Sigmoid colon (tissue), 7 donors: ENCODE data around the gene FADS1. TPM values are rescaled to one million over a fixed set of nuclear protein-coding genes. Genes with fewer than 3 reads are reported as not detected.

Experiments
- DNase-seq: peaks from one replicate; pipeline ENCODE4 v3.0.0-alpha.2; 2019
- H3K27ac ChIP-seq, 4 donors: fragments of 200-600 bp; sonication (generic); one replicate each; pipeline ENCODE4 v1.5.1; 2016 to 2019; ENCODE audit warnings: mild to moderate bottlenecking in 1 of 4
- H3K27me3 ChIP-seq, 3 donors: fragments of 200-600 bp; sonication (generic); one replicate each; pipeline ENCODE4 v1.5.1; 2019; ENCODE audit warnings: mild to moderate bottlenecking in 1 of 3
- H3K36me3 ChIP-seq, 4 donors: fragments of 200-600 bp; sonication (generic); one replicate each; pipeline ENCODE4 v1.5.1; 2016 to 2019
- H3K4me1 ChIP-seq, 4 donors: fragments of 200-600 bp; sonication (generic); one replicate each; pipeline ENCODE4 v1.5.1; 2017 to 2019
- H3K4me3 ChIP-seq, 4 donors: fragments of 200-600 bp; sonication (generic); one replicate each; pipeline ENCODE4 v1.5.1; 2017 to 2019; ENCODE audit warnings: mild to moderate bottlenecking in 2 of 4, moderate library complexity in 1 of 4
- H3K9me3 ChIP-seq, 4 donors: fragments of 200-600 bp in 3 of 4; sonication (generic) in 3 of 4; one replicate each; pipeline versions ENCODE4 v1.5.1 to v1.6.1; 2013 to 2019
- EP300 ChIP-seq, 4 donors: sonication (generic); formaldehyde crosslinking; IDR thresholded peaks; one replicate each; pipeline ENCODE4 v1.6.1; 2017; ENCODE audit warnings: antibody characterized with exemption in 4 of 4
- POLR2A ChIP-seq, 2 donors: fragments of 450-650 bp; IDR thresholded peaks; one replicate each; pipeline ENCODE4 v1.6.1; 2016; ENCODE audit warnings: antibody characterized with exemption in 2 of 2, mild to moderate bottlenecking in 2 of 2, moderate library complexity in 2 of 2
- POLR2AphosphoS5 ChIP-seq, 4 donors: sonication (generic); formaldehyde crosslinking; IDR thresholded peaks; one replicate each; pipeline ENCODE4 v1.6.1; 2017; ENCODE audit warnings: antibody characterized with exemption in 4 of 4
- WGBS, 2 donors: extraction: QIAGEN DNeasy Blood & Tissue Kit; methylation state at CpG; one replicate each; pipeline ENCODE4 v1.1.7; 2013; 5-methylcytosine and 5-hydroxymethylcytosine counted together
- intact Hi-C: fragments of 100-400 bp; cut with DNase I; formaldehyde crosslinking; loops from one replicate; pipeline ENCODE4 v1.15.1; 2023
- polyA plus RNA-seq, 3 donors: library from polyadenylated mRNA; stranded (reverse); fragments of 200-250 nt; gene quantifications; one replicate each; pipeline ENCODE4 v1.2.3, GENCODE V29; 2013
- total RNA-seq, 4 donors: library from RNA; depleted of rRNA; stranded (reverse); fragments of >200 nt; gene quantifications; one replicate each; pipeline ENCODE4 v1.1.0, GENCODE V29; 2016
- TF ChIP-seq, protein P1 (sequence below), 4 experiments: fragments of 450-650 bp in 3 of 4; fragments of 200-600 bp in 1 of 4; IDR thresholded peaks; one replicate each; pipeline ENCODE4 v1.5.1; 2016 to 2019; ENCODE audit warnings: antibody characterized with exemption in 4 of 4, mild to moderate bottlenecking in 3 of 4, moderate library complexity in 2 of 4
- donor health status: healthy with polysubstance abuse.
- donor health status: Bipolar disorder and iron deficiency.
- donor health status: healthy.

Gene FADS1
- total and polyA plus RNA-seq, 7 donors: 1.2 to 17.7 (median 12.6) TPM

GRCh38 chr11:61862714-61863547 is 46.1 kb upstream of the FADS1 start:
- Histone ChIP-seq H3K4me3 (no peak overlapping the region), H3K4me1 (peaks cover 0 to 8% (median 0%) of the 10 kb centered on the region in 4 donors), H3K27ac (no peak overlapping the region), H3K9me3 (no peaks in the 10 kb centered on the region), H3K36me3 (peaks cover 0 to 70% (median 2%) of the 10 kb centered on the region in 4 donors), H3K27me3 (no peaks in the 10 kb centered on the region)
- intact Hi-C loops: no loop called here
- 89 to 91% methylated on average over 18 of the region's 18 CpGs for WGBS, 2 donors
- TF ChIP-seq, protein P1, sequence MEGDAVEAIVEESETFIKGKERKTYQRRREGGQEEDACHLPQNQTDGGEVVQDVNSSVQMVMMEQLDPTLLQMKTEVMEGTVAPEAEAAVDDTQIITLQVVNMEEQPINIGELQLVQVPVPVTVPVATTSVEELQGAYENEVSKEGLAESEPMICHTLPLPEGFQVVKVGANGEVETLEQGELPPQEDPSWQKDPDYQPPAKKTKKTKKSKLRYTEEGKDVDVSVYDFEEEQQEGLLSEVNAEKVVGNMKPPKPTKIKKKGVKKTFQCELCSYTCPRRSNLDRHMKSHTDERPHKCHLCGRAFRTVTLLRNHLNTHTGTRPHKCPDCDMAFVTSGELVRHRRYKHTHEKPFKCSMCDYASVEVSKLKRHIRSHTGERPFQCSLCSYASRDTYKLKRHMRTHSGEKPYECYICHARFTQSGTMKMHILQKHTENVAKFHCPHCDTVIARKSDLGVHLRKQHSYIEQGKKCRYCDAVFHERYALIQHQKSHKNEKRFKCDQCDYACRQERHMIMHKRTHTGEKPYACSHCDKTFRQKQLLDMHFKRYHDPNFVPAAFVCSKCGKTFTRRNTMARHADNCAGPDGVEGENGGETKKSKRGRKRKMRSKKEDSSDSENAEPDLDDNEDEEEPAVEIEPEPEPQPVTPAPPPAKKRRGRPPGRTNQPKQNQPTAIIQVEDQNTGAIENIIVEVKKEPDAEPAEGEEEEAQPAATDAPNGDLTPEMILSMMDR (IDR thresholded peaks at IDR 0.05): no peak
- TF ChIP-seq EP300 (IDR thresholded peaks at IDR 0.05): no peak
- no peak for TF ChIP-seq POLR2AphosphoS5 (IDR thresholded peaks at IDR 0.05)
- no peak for TF ChIP-seq POLR2A (IDR thresholded peaks at IDR 0.05)
- no peak for DNase-seq

- H3K4me3 ChIP-seq: no peak overlapping the region
- H3K36me3 ChIP-seq: peaks cover 0 to 83% (median 2%) of the 10 kb centered on the region in 4 donors
- no peak for TF ChIP-seq POLR2A (IDR thresholded peaks at IDR 0.05)
- TF ChIP-seq EP300 (IDR thresholded peaks at IDR 0.05): no peak
- no peak for TF ChIP-seq POLR2AphosphoS5 (IDR thresholded peaks at IDR 0.05)
- TF ChIP-seq, protein P1 (IDR thresholded peaks at IDR 0.05): no peak
- 72% methylated on average over 9 of the region's 9 CpGs for WGBS, 2 donors
- peaks cover 0 to 8% (median 0%) of the 10 kb centered on the region in 4 donors for H3K4me1 ChIP-seq
- H3K27ac ChIP-seq: no peak overlapping the region
- H3K27me3 ChIP-seq: no peaks in the 10 kb centered on the region
- DNase-seq: no peak
- no peaks in the 10 kb centered on the region for H3K9me3 ChIP-seq
- intact Hi-C loops: no loop called here
Measured at GRCh38 chr11:61861634-61862033, 44.8 kb upstream of the FADS1 start.

- WGBS, 2 donors: 30 to 76% methylated on average over 16 of the region's 16 CpGs
- H3K4me3 ChIP-seq: no peak overlapping the region
- peaks cover 0 to 8% (median 0%) of the 10 kb centered on the region in 4 donors for H3K4me1 ChIP-seq
- H3K36me3 ChIP-seq: peaks cover 0 to 71% (median 2%) of the 10 kb centered on the region in 4 donors
- H3K27ac ChIP-seq: no peak overlapping the region
- intact Hi-C loops: no loop called here
- no peaks in the 10 kb centered on the region for H3K27me3 ChIP-seq
- no peaks in the 10 kb centered on the region for H3K9me3 ChIP-seq
- TF ChIP-seq, protein P1 (IDR thresholded peaks at IDR 0.05): no peak
- TF ChIP-seq POLR2A (IDR thresholded peaks at IDR 0.05) (no peak), EP300 (IDR thresholded peaks at IDR 0.05) (no peak), POLR2AphosphoS5 (IDR thresholded peaks at IDR 0.05) (no peak)
- DNase-seq: peak; percentile 81
Measured at GRCh38 chr11:61860054-61860903, 43.5 kb upstream of the FADS1 start.

GRCh38 chr11:61855939-61856680 is 39.3 kb upstream of the FADS1 start:
- TF ChIP-seq, protein P1 (IDR thresholded peaks at IDR 0.05): no peak
- intact Hi-C loops: no loop called here
- Histone ChIP-seq H3K36me3 (peaks cover 0 to 60% (median 4%) of the 10 kb centered on the region in 4 donors), H3K4me3 (no peak overlapping the region), H3K27ac (no peak overlapping the region), H3K4me1 (peaks cover 0 to 16% (median 0%) of the 10 kb centered on the region in 4 donors), H3K27me3 (no peaks in the 10 kb centered on the region), H3K9me3 (no peaks in the 10 kb centered on the region)
- 88 to 94% methylated on average over 12 of the region's 12 CpGs for WGBS, 2 donors
- DNase-seq: no peak
